ENCODE measurements around the gene MEGF6. TPM values are rescaled to one million over a fixed set of nuclear protein-coding genes. Genes with fewer than 3 reads are reported as not detected.

Gene MEGF6
- total and polyA plus RNA-seq, 9 of the 15 experiments (the other 6 are each of a cell fraction or from before 2014, with no cell fraction given): 0.03 to 1.7 (median 0.24) TPM; not detected in 3

- peak overlapping the region in 1 of 2 experiments; percentile 72; a peak in 2 of 4 replicates for H3K9ac ChIP-seq (ENCODE audit: insufficient read depth in 1 of 2, low read depth in 2 of 2, low read length in 2 of 2)
- 3% methylated on average over 23 of the region's 46 CpGs for WGBS (ENCODE audit: insufficient coverage, low coverage, missing lambda C conversion rate)
- H3K4me2 ChIP-seq (ENCODE audit: insufficient read depth, low read length): peak overlapping the region; percentile 37; the same call in 1 of the 2 replicates
- TF ChIP-seq ZNF133 (CRISPR knock-in tag; IDR thresholded peaks at IDR 0.05) (no peak), ZBTB7A (IDR thresholded peaks at IDR 0.05; ENCODE audit: borderline replicate concordance, control insufficient read depth, low read depth, low read length) (peak; percentile 17; the same call in 1 of the 2 replicates), SPI1 (IDR thresholded peaks at IDR 0.05; ENCODE audit: borderline replicate concordance, low read depth, low read length) (peak; percentile 64; the same call in 1 of the 2 replicates), CBFB (CRISPR knock-in tag; IDR thresholded peaks at IDR 0.05) (no peak), ZNF354B (CRISPR knock-in tag; IDR thresholded peaks at IDR 0.05) (no peak), ELF1 (tag; IDR thresholded peaks at IDR 0.05) (0 out of 2 replicates have a peak, but pooled peaks have one; percentile 15), ZNF740 (CRISPR knock-in tag; IDR thresholded peaks at IDR 0.05) (no peak), ZNF740 (tag; IDR thresholded peaks at IDR 0.05) (0 out of 4 replicates have a peak, but pooled peaks of 1 of the 2 experiments have one; percentile 51), EGR1 (conservative IDR thresholded peaks at IDR 0.05) (0 out of 2 replicates have a peak, but pooled peaks have one; percentile 9), NR2C2 (CRISPR knock-in tag; IDR thresholded peaks at IDR 0.05) (no peak), NR2C2 (tag; IDR thresholded peaks at IDR 0.05) (peak; percentile 61), ESRRA (IDR thresholded peaks at IDR 0.05; ENCODE audit: borderline replicate concordance, low read depth) (peak; percentile 55; the same call in 1 of the 2 replicates), VEZF1 (CRISPR knock-in tag; IDR thresholded peaks at IDR 0.05) (peak; percentile 61)
- H3K36me3 ChIP-seq (ENCODE audit: control insufficient read depth, insufficient read depth, low read length): no peaks in the 10 kb centered on the region
- no peaks in the 10 kb centered on the region for H3K9me1 ChIP-seq (ENCODE audit: control insufficient read depth, insufficient read depth, low read length)
- CTCF ChIA-PET (ENCODE audit: low intra/inter-chr PET ratio): interaction anchor here (0.8 to 4.1 kb wide), 4 partner anchors 17 to 168 kb away, joined by 3 to 91 read pairs (median 14); no protein-coding TSS in a partner anchor
- peak overlapping the region; percentile 38 for H3K4me3 ChIP-seq
- FAIRE-seq (no peak), ATAC-seq (peak; percentile 4; the same call in 2 of the 3 replicates), DNase-seq (ENCODE audit: extremely low read depth in 1 of 4, low spot score in 3 of 4) (peak; percentile 39 to 82 (median 64))
- no TSS peak for BruUV-seq (replicated peaks)
- POLR2A ChIA-PET: interaction anchor here (0.6 kb wide), 1 partner anchor 112 kb away, joined by 3 read pairs; no protein-coding TSS in a partner anchor
- no peaks in the 10 kb centered on the region for H3K9me3 ChIP-seq (replicated peaks; ENCODE audit: control insufficient read depth, insufficient read depth, low read depth, low read length)
- in situ Hi-C loops (cut with MboI) (no loop called here), intact Hi-C loops (cut with micrococcal nuclease) (no loop called here)
- no peaks in the 10 kb centered on the region for H3K79me2 ChIP-seq (ENCODE audit: control insufficient read depth, insufficient read depth, low read length)
- H4K20me1 ChIP-seq (replicated peaks; ENCODE audit: control insufficient read depth, insufficient read depth, low read length): peaks cover 34% of the 10 kb centered on the region
- H3K27me3 ChIP-seq (ENCODE audit: control insufficient read depth in 2 of 2, insufficient read depth in 2 of 2, low read length in 2 of 2): peaks cover 16 to 46% of the 10 kb centered on the region in 2 experiments; a peak in 4 of 5 replicates
- H3K27ac ChIP-seq (ENCODE audit: extremely low read depth, low read depth, low read length): no peak overlapping the region
- H2AFZ ChIP-seq (ENCODE audit: low read depth, low read length): 0 out of 2 replicates have a peak overlapping the region, but pooled peaks have one; percentile 57
- H3K4me1 ChIP-seq (replicated peaks in 1 of 2; ENCODE audit: control insufficient read depth in 2 of 2, insufficient read depth in 2 of 2, low read length in 2 of 2): peaks cover 0 to 39% of the 10 kb centered on the region in 2 experiments; a peak in 3 of 5 replicates
Measured at GRCh38 chr1:3454811-3455618, 156.3 kb downstream of the MEGF6 start.

Data from K562 (cell line).